ENCODE data around the gene MYRFL. TPM values are rescaled to one million over a fixed set of nuclear protein-coding genes. Genes with fewer than 3 reads are reported as not detected.

The MYRFL gene
- total RNA-seq, 3 donors from 2014 or later, result 1.3 TPM; not detected in 2

DNA sequence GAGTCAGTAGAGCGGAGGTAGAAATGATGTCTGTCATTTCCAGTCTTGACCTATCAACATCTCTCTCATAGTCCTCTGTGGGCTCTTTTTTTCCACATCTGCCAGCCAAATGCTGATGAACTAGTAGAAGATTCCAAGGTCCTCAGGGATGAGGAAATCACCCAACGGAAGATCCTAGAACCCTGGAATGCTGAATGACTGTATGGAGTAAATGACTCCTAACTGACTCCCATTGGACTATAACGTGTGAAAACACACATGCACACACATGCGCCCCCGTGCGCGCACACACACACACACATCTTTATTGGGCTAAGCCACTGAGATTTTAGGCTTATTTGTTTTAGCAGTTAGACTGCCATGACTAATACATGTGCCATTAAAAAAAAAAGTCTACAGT, 159.2 kb downstream of the MYRFL start:
- Histone ChIP-seq H3K27me3 (no peaks in the 10 kb centered on the region), H3K9me3 (no peaks in the 10 kb centered on the region), H3K27ac (no peak overlapping the region), H3K36me3 (no peaks in the 10 kb centered on the region), H3K4me3 (no peak overlapping the region), H3K4me1 (no peaks in the 10 kb centered on the region)
- no peak for DNase-seq (ENCODE audit: low spot score in 2 of 2)
- TF ChIP-seq POLR2A (IDR thresholded peaks at IDR 0.05) (no peak), POLR2AphosphoS5 (IDR thresholded peaks at IDR 0.05) (no peak), CTCF (IDR thresholded peaks at IDR 0.05) (no peak)
- intact Hi-C loops (cut with DNase I; ENCODE audit: low total_unique reads), result no loop called here

GRCh38 chr12:69985656-69986055, 160.6 kb downstream of the MYRFL start:
- Histone ChIP-seq H3K4me3 (no peak overlapping the region), H3K27me3 (no peaks in the 10 kb centered on the region), H3K36me3 (no peaks in the 10 kb centered on the region), H3K9me3 (no peaks in the 10 kb centered on the region), H3K27ac (no peak overlapping the region), H3K4me1 (no peaks in the 10 kb centered on the region)
- no peak for DNase-seq (ENCODE audit: low spot score in 2 of 2)
- TF ChIP-seq POLR2AphosphoS5 (IDR thresholded peaks at IDR 0.05), result no peak
- intact Hi-C loops (cut with DNase I; ENCODE audit: low total_unique reads), result no loop called here

GRCh38 chr12:69986114-69986513, 161.1 kb downstream of the MYRFL start:
- TF ChIP-seq POLR2A (IDR thresholded peaks at IDR 0.05), result no peak
- Histone ChIP-seq H3K36me3 (no peaks in the 10 kb centered on the region), H3K4me3 (no peak overlapping the region), H3K9me3 (no peaks in the 10 kb centered on the region), H3K27ac (no peak overlapping the region), H3K27me3 (no peaks in the 10 kb centered on the region), H3K4me1 (no peaks in the 10 kb centered on the region)
- intact Hi-C loops (cut with DNase I; ENCODE audit: low total_unique reads), result no loop called here
- no peak for DNase-seq (ENCODE audit: low spot score in 2 of 2)

DNA sequence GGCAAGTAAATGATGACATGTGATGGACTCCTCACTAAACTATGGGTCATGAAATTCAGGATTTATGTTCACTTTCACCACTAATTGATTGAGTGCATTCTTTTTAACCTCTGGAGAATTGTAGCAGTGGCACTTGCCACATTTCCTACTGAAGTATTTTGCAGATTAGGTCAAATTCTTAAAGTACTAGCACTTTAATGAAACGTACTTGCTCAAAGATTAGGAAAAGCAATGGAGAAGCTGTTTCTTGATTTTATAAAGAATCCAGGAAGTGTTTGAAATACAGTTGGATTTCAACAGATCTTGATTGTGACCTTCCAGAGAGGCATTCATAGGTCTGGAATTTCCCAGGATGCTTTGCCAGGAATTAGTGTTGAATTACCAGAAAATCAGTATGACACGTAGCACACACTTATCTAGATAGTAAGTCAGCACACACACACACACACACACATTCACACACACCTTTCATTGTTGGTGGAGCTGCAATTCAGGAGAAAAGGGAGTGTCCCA, 162.6 kb downstream of the MYRFL start:
- H3K9me3 ChIP-seq, result no peaks in the 10 kb centered on the region
- TF ChIP-seq POLR2AphosphoS5 (IDR thresholded peaks at IDR 0.05) (no peak), POLR2A (IDR thresholded peaks at IDR 0.05) (no peak), CTCF (IDR thresholded peaks at IDR 0.05) (no peak)
- peak overlapping the region in 1 of 2 donors; percentile 42 for H3K27ac ChIP-seq
- H3K4me1 ChIP-seq, result no peaks in the 10 kb centered on the region
- H3K4me3 ChIP-seq, result no peak overlapping the region
- H3K27me3 ChIP-seq, result no peaks in the 10 kb centered on the region
- DNase-seq (ENCODE audit: low spot score in 2 of 2), result no peak
- intact Hi-C loops (cut with DNase I; ENCODE audit: low total_unique reads), result no loop called here
- no peaks in the 10 kb centered on the region for H3K36me3 ChIP-seq

GRCh38 chr12:69988481-69989321, 163.7 kb downstream of the MYRFL start:
- DNase-seq (ENCODE audit: low spot score in 2 of 2), result no peak
- H3K27me3 ChIP-seq, result no peaks in the 10 kb centered on the region
- H3K27ac ChIP-seq, result peak overlapping the region in 1 of 2 donors; percentile 42
- H3K4me3 ChIP-seq, result no peak overlapping the region
- no peaks in the 10 kb centered on the region for H3K36me3 ChIP-seq
- H3K4me1 ChIP-seq, result no peaks in the 10 kb centered on the region
- intact Hi-C loops (cut with DNase I; ENCODE audit: low total_unique reads), result no loop called here
- H3K9me3 ChIP-seq, result peaks cover 0 to 7% of the 10 kb centered on the region in 2 donors
- TF ChIP-seq POLR2A (IDR thresholded peaks at IDR 0.05) (no peak), CTCF (IDR thresholded peaks at IDR 0.05) (no peak), POLR2AphosphoS5 (IDR thresholded peaks at IDR 0.05) (no peak)

DNA sequence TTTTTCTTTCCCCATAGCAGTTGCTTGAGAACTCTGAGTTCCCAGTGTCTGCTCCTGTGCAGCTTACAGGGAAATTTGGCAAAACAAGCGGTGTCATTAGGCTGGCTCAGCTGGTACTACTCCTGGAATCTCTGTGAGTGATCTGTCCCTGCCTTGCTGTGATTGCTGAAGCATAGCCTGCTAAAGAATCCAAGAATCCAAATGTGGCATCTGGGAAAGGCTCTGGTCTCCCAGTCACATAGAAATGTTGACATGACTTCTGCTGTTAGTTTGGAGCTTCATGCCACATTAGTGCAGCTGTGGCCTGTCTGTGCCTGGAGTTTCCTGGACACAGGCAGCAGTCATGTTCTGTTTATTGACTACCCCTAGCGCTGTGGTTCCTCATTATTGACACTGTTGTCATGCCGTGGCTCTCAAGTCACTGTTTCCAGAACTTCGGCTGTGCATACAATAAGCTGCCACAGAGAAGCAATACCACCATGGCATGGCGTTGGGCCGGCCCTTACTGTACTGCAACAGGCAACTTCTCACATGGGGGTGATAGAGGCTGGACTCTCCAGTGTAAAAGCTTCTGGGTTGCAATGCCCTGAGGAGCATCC, 166.8 kb downstream of the MYRFL start:
- no peaks in the 10 kb centered on the region for H3K4me1 ChIP-seq
- H3K36me3 ChIP-seq, result no peaks in the 10 kb centered on the region
- no peak overlapping the region for H3K27ac ChIP-seq
- no peaks in the 10 kb centered on the region for H3K27me3 ChIP-seq
- no peak overlapping the region for H3K4me3 ChIP-seq
- intact Hi-C loops (cut with DNase I; ENCODE audit: low total_unique reads), result no loop called here
- no peak for DNase-seq (ENCODE audit: low spot score in 2 of 2)
- H3K9me3 ChIP-seq, result peaks cover 0 to 7% of the 10 kb centered on the region in 2 donors
- TF ChIP-seq POLR2A (IDR thresholded peaks at IDR 0.05) (no peak), POLR2AphosphoS5 (IDR thresholded peaks at IDR 0.05) (no peak), CTCF (IDR thresholded peaks at IDR 0.05) (no peak)

All from breast epithelium (tissue), 4 donors.